ENCODE results near the gene CLP1. TPM values are rescaled to one million over a fixed set of nuclear protein-coding genes. Genes with fewer than 3 reads are reported as not detected.

The CLP1 gene
- total RNA-seq, 1 experiment from 2014 or later = 35.5 TPM

DNA sequence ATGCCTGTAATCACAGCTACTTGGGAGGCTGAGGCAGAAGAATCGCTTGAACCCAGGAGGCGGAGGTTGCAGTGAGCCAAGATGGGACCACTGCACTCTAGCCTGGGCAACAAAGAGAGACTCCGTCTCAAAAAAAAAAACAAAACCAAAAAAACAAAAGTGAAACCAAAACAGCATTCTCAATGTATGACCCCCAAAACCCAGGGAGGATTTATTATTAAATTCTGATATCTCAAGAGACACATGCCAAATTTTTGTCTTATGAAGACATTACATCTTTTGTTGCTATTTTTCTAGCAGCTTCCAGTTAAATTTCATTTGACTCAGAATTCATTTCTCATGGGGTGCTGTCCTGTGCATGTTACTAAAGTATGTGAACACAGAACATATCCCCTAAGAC is 4.9 kb upstream of the CLP1 start:
- H4K8ac ChIP-seq (replicated peaks; ENCODE audit: insufficient read length, low read depth, low read length) = no peak overlapping the region
- Mint-ChIP-seq H3K27ac (peak overlapping the region in 1 of 3 experiments; percentile 17; a peak in 1 of 7 replicates), H3K36me3 (ENCODE audit: insufficient read depth in 1 of 3, low read depth in 3 of 3) (peaks cover 0 to 2% (median 0%) of the 10 kb centered on the region in 3 experiments; a peak in 1 of 7 replicates), H3K4me3 (no peak overlapping the region), H3K4me1 (peaks cover 44 to 66% of the 10 kb centered on the region in 2 experiments), H3K27me3 (ENCODE audit: low read depth) (peaks cover 52% of the 10 kb centered on the region), H3K9me3 (no peaks in the 10 kb centered on the region; a peak in 1 of 5 replicates)
- no peak overlapping the region for H3K14ac ChIP-seq (ENCODE audit: insufficient read depth, low read length)
- H3K56ac ChIP-seq (ENCODE audit: insufficient read length, low read depth, low read length) = no peak overlapping the region
- H3K9ac ChIP-seq (ENCODE audit: extremely low read depth, insufficient read length, low read length) = no peak overlapping the region
- no peak overlapping the region for H2BK5ac ChIP-seq (ENCODE audit: insufficient read length, low read length)
- H3K9me3 ChIP-seq (ENCODE audit: control insufficient read depth, low read depth, low read length) = no peaks in the 10 kb centered on the region
- H4K91ac ChIP-seq (ENCODE audit: insufficient read length, low read depth, low read length) = no peak overlapping the region
- no peak overlapping the region for H3K23ac ChIP-seq (ENCODE audit: insufficient read length, low read depth, low read length)
- no peak overlapping the region for H4K5ac ChIP-seq (ENCODE audit: insufficient read length, low read depth, low read length)
- H3K23me2 ChIP-seq (ENCODE audit: insufficient read length, low read depth, low read length, poor library complexity, severe bottlenecking) = peaks cover 19% of the 10 kb centered on the region
- no CpG with 5 or more reads among the region's 3 CpGs for WGBS (ENCODE audit: extremely low coverage, insufficient read length, low lambda C conversion rate)
- no peak overlapping the region for H3K18ac ChIP-seq (ENCODE audit: insufficient read length, low read depth, low read length)
- H3K4ac ChIP-seq (ENCODE audit: low read depth, low read length) = no peak overlapping the region
- H2BK120ac ChIP-seq (ENCODE audit: low read depth, low read length, poor library complexity, severe bottlenecking) = no peak overlapping the region
- no peak overlapping the region for H3K4me2 ChIP-seq (ENCODE audit: insufficient read depth, insufficient read length, low read length)
- H3K79me2 ChIP-seq (ENCODE audit: insufficient read depth, low read length) = no peaks in the 10 kb centered on the region
- no peak overlapping the region for H2BK15ac ChIP-seq (ENCODE audit: low read depth, low read length)
- H4K20me1 ChIP-seq (ENCODE audit: control insufficient read depth, insufficient read depth, insufficient read length) = no peaks in the 10 kb centered on the region
- H3K79me1 ChIP-seq (ENCODE audit: insufficient read depth, low read depth, low read length, poor library complexity, severe bottlenecking) = no peaks in the 10 kb centered on the region
- TF ChIP-seq, protein P1, sequence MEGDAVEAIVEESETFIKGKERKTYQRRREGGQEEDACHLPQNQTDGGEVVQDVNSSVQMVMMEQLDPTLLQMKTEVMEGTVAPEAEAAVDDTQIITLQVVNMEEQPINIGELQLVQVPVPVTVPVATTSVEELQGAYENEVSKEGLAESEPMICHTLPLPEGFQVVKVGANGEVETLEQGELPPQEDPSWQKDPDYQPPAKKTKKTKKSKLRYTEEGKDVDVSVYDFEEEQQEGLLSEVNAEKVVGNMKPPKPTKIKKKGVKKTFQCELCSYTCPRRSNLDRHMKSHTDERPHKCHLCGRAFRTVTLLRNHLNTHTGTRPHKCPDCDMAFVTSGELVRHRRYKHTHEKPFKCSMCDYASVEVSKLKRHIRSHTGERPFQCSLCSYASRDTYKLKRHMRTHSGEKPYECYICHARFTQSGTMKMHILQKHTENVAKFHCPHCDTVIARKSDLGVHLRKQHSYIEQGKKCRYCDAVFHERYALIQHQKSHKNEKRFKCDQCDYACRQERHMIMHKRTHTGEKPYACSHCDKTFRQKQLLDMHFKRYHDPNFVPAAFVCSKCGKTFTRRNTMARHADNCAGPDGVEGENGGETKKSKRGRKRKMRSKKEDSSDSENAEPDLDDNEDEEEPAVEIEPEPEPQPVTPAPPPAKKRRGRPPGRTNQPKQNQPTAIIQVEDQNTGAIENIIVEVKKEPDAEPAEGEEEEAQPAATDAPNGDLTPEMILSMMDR (conservative IDR thresholded peaks at IDR 0.05) = no peak
- H2AFZ ChIP-seq (ENCODE audit: low read length) = no peak overlapping the region
- no peak overlapping the region for H2BK20ac ChIP-seq (ENCODE audit: low read depth, low read length, poor library complexity, severe bottlenecking)
- no peaks in the 10 kb centered on the region; the same call in 1 of the 2 replicates for H3K27me3 ChIP-seq (ENCODE audit: insufficient read depth, low read length)
- H2BK12ac ChIP-seq (ENCODE audit: insufficient read length, low read depth, low read length) = no peak overlapping the region
- no peak for DNase-seq
- no peak overlapping the region for H2AK5ac ChIP-seq (ENCODE audit: insufficient read length, low read length)
- no peak overlapping the region for H3K27ac ChIP-seq (ENCODE audit: insufficient read length, low read depth, low read length)
- H3T11ph ChIP-seq (ENCODE audit: low read length) = no peak overlapping the region
- peaks cover 10% of the 10 kb centered on the region for H3K4me1 ChIP-seq (ENCODE audit: insufficient read depth, low read length)
